WTC11 (cell line): Measurements from ENCODE around the gene DMPK. TPM values are rescaled to one million over a fixed set of nuclear protein-coding genes. Genes with fewer than 3 reads are reported as not detected.

Experiments
- ATAC-seq: fragments of 200-7000 bp; cut with Tn5 transposase; 2 replicates; pipeline ENCODE4 v1.10.0; 2021; ENCODE audit warnings: mild to moderate bottlenecking, moderate library complexity
- CTCF ChIA-PET: fragments of 300-600 bp; sonication (Branson Sonifier 250); formaldehyde crosslinking; loops from one replicate; lab custom pipeline; 2021; ENCODE audit warnings: antibody characterized with exemption; lab: Charles Lee
- POLR2A ChIA-PET: fragments of 350-600 bp; sonication (Branson Sonifier 250); formaldehyde crosslinking; loops from one replicate; lab custom pipeline; 2021; ENCODE audit warnings: antibody characterized with exemption; lab: Charles Lee
- DNase-seq: peaks from one replicate; pipeline ENCODE4 v3.0.0; 2021; ENCODE audit warnings: low spot score
- H3K27ac Mint-ChIP-seq: 2 replicates; pipeline ENCODE4 v1.8.0; 2021; ENCODE audit warnings: mixed read lengths
- H3K27me3 Mint-ChIP-seq: 2 replicates; pipeline ENCODE4 v1.8.0; 2021; ENCODE audit warnings: low read depth, mild to moderate bottlenecking, moderate library complexity, mixed read lengths
- H3K36me3 Mint-ChIP-seq: 2 replicates; pipeline ENCODE4 v1.8.0; 2021; ENCODE audit warnings: mixed read lengths
- H3K4me1 Mint-ChIP-seq: 2 replicates; pipeline ENCODE4 v1.8.0; 2022; ENCODE audit warnings: mixed read lengths
- H3K4me3 Mint-ChIP-seq: 2 replicates; pipeline ENCODE4 v1.8.0; 2021; ENCODE audit warnings: mild to moderate bottlenecking, moderate library complexity, mixed read lengths
- H3K9me3 Mint-ChIP-seq: 2 replicates; pipeline ENCODE4 v1.8.0; 2021; ENCODE audit warnings: mixed read lengths
- ELF4 ChIP-seq: sonication (generic); formaldehyde crosslinking; IDR thresholded peaks from 2 replicates; pipeline ENCODE4 v1.8.1; 2022; ENCODE audit warnings: low read depth, mild to moderate bottlenecking, moderate library complexity, missing genetic modification reagents
- GABPB1 ChIP-seq: sonication (generic); formaldehyde crosslinking; IDR thresholded peaks from 2 replicates; pipeline ENCODE4 v1.8.1; 2023; ENCODE audit warnings: mild to moderate bottlenecking, missing genetic modification reagents
- MXD4 ChIP-seq: fragments of 250-450 bp; sonication (Bioruptor Pico); IDR thresholded peaks from 2 replicates; pipeline ENCODE4 v1.8.0; 2021; ENCODE audit warnings: mild to moderate bottlenecking, moderate library complexity, borderline replicate concordance
- NR1H2 ChIP-seq: sonication (generic); formaldehyde crosslinking; IDR thresholded peaks from 2 replicates; pipeline ENCODE4 v1.9.0; 2021; ENCODE audit warnings: mild to moderate bottlenecking, moderate library complexity, missing genetic modification reagents
- NR3C1 ChIP-seq: sonication (generic); formaldehyde crosslinking; conservative IDR thresholded peaks from 2 replicates; pipeline ENCODE4 v1.8.1; 2023; ENCODE audit warnings: low read depth, mild to moderate bottlenecking, missing genetic modification reagents
- PRRX2 ChIP-seq: fragments of 250-450 bp; sonication (Bioruptor Pico); IDR thresholded peaks from 2 replicates; pipeline ENCODE4 v1.8.0; 2021; ENCODE audit warnings: mild to moderate bottlenecking
- SP1 ChIP-seq: sonication (generic); formaldehyde crosslinking; conservative IDR thresholded peaks from 2 replicates; pipeline ENCODE4 v1.8.1; 2022; ENCODE audit warnings: missing genetic modification reagents
- ZBTB21 ChIP-seq: sonication (generic); formaldehyde crosslinking; IDR thresholded peaks from 2 replicates; pipeline ENCODE4 v1.8.1; 2023; ENCODE audit warnings: mild to moderate bottlenecking, missing genetic modification reagents, borderline replicate concordance
- ZNF121 ChIP-seq: sonication (generic); formaldehyde crosslinking; IDR thresholded peaks from 2 replicates; pipeline ENCODE4 v1.8.0; 2023; ENCODE audit warnings: missing genetic modification reagents
- ZNF219 ChIP-seq: sonication (generic); formaldehyde crosslinking; IDR thresholded peaks from 2 replicates; pipeline ENCODE4 v1.8.0; 2023; ENCODE audit warnings: missing genetic modification reagents, mild to moderate bottlenecking, borderline replicate concordance
- ZNF423 ChIP-seq: fragments of 250-450 bp; sonication (Bioruptor Pico); IDR thresholded peaks from 2 replicates; pipeline ENCODE4 v2.1.2; 2022; ENCODE audit warnings: mild to moderate bottlenecking, moderate library complexity
- total RNA-seq: library from RNA; stranded (reverse); gene quantifications from 3 replicates; pipeline ENCODE4 v1.2.3, GENCODE V29; 2021
- TF ChIP-seq, protein P1 (sequence below): fragments of 250-450 bp; sonication (Bioruptor Pico); conservative IDR thresholded peaks from 2 replicates; pipeline ENCODE4 v1.9.0; 2021; ENCODE audit warnings: mild to moderate bottlenecking
- TF ChIP-seq, protein P2 (sequence below): fragments of 250-450 bp; sonication (Bioruptor Pico); IDR thresholded peaks from 2 replicates; pipeline ENCODE4 v1.9.0; 2021; ENCODE audit warnings: mild to moderate bottlenecking
- TF ChIP-seq, protein P3 (sequence below): sonication (generic); formaldehyde crosslinking; IDR thresholded peaks from 2 replicates; pipeline ENCODE4 v1.8.0; 2023; ENCODE audit warnings: mild to moderate bottlenecking, missing genetic modification reagents
- TF ChIP-seq, protein P4 (sequence below): sonication (generic); formaldehyde crosslinking; IDR thresholded peaks from 2 replicates; pipeline ENCODE4 v1.8.0; 2022; ENCODE audit warnings: mild to moderate bottlenecking, missing genetic modification reagents
- TF ChIP-seq, protein P5 (sequence below): sonication (generic); formaldehyde crosslinking; IDR thresholded peaks from 2 replicates; pipeline ENCODE4 v1.8.0; 2022; ENCODE audit warnings: mild to moderate bottlenecking, missing genetic modification reagents
- TF ChIP-seq, protein P6 (sequence below): sonication (generic); formaldehyde crosslinking; IDR thresholded peaks from 2 replicates; pipeline ENCODE4 v1.8.1; 2023; ENCODE audit warnings: mild to moderate bottlenecking, missing genetic modification reagents, moderate library complexity

Gene DMPK
- total RNA-seq, 1 experiment from 2014 or later: 42.7 TPM

DNA sequence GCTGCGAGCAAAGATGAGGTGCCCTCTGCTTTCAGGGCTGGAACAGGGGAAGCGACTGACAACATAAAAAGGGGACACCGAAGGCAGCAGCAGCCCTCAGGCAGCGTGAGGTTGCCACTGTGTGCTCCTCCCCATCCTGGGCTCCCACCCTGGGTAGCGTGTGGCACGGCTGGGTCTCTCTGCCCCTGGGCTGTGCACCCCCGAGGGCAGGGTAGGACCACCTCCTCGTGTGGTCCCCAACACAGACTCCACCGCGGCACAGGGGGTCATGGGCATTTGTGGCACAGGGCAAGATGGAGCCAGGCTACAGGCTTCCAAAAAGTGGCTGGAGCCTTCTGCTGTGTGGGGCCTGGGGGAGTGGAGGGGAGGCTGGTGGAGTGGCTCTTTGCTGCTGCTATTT is 39.3 kb upstream of the DMPK start:
- CTCF ChIA-PET: interaction anchor here (1.3 kb wide), 1 partner anchor 43 kb away, joined by 4 read pairs; the partner anchor contains the start of gene FOXA3
- no peak for ATAC-seq
- Mint-ChIP-seq H3K36me3 (peaks cover 45% of the 10 kb centered on the region), H3K27ac (peak overlapping the region; percentile 28; the same call in 1 of the 2 replicates), H3K4me1 (peaks cover 25% of the 10 kb centered on the region), H3K4me3 (no peak overlapping the region), H3K9me3 (no peaks in the 10 kb centered on the region), H3K27me3 (no peaks in the 10 kb centered on the region)
- TF ChIP-seq ELF4 (CRISPR knock-in tag) (no peak), PRRX2 (no peak), ZNF423 (CRISPR knock-in tag) (no peak), ZBTB21 (CRISPR knock-in tag) (no peak), MXD4 (CRISPR knock-in tag) (no peak), GABPB1 (CRISPR knock-in tag) (no peak), NR3C1 (CRISPR knock-in tag) (no peak), NR1H2 (CRISPR knock-in tag) (no peak), ZNF121 (no peak), SP1 (CRISPR knock-in tag) (no peak), ZNF219 (no peak)
- TF ChIP-seq, protein P1, sequence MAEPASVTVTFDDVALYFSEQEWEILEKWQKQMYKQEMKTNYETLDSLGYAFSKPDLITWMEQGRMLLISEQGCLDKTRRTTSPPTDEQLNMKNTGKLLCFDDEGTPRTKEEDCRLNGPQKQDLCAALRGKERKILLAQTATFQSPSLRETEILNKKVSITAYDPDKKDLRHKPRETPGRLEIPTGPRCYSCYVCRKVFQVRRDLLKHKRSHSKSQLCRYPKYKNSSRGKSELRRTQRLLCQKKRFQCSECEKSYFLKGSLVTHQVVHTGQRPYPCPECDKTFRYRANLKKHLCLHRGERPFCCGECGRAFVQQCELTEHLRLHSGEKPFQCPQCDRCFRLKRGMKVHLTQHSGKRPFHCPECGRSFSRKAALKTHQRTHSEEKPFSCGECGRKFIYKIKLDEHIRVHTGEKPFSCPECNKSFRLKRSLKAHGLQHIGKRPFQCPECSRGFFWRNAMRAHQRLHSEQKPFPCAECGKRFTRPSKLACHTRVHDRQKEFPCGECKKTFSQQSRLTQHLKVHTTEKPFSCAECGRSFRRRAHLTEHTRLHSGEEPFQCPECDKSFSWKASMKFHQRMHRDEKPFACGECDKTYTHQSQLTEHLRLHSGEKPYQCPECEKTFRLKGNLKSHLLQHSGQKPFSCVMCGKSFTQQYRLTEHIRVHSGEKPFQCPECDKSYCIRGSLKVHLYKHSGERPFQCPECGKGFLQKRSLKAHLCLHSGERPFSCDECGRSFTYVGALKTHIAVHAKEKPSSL (CRISPR knock-in tag): no peak
- TF ChIP-seq, protein P2, sequence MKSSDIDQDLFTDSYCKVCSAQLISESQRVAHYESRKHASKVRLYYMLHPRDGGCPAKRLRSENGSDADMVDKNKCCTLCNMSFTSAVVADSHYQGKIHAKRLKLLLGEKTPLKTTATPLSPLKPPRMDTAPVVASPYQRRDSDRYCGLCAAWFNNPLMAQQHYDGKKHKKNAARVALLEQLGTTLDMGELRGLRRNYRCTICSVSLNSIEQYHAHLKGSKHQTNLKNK: no peak
- TF ChIP-seq, protein P3, sequence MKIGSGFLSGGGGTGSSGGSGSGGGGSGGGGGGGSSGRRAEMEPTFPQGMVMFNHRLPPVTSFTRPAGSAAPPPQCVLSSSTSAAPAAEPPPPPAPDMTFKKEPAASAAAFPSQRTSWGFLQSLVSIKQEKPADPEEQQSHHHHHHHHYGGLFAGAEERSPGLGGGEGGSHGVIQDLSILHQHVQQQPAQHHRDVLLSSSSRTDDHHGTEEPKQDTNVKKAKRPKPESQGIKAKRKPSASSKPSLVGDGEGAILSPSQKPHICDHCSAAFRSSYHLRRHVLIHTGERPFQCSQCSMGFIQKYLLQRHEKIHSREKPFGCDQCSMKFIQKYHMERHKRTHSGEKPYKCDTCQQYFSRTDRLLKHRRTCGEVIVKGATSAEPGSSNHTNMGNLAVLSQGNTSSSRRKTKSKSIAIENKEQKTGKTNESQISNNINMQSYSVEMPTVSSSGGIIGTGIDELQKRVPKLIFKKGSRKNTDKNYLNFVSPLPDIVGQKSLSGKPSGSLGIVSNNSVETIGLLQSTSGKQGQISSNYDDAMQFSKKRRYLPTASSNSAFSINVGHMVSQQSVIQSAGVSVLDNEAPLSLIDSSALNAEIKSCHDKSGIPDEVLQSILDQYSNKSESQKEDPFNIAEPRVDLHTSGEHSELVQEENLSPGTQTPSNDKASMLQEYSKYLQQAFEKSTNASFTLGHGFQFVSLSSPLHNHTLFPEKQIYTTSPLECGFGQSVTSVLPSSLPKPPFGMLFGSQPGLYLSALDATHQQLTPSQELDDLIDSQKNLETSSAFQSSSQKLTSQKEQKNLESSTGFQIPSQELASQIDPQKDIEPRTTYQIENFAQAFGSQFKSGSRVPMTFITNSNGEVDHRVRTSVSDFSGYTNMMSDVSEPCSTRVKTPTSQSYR (CRISPR knock-in tag): no peak
- TF ChIP-seq, protein P4, sequence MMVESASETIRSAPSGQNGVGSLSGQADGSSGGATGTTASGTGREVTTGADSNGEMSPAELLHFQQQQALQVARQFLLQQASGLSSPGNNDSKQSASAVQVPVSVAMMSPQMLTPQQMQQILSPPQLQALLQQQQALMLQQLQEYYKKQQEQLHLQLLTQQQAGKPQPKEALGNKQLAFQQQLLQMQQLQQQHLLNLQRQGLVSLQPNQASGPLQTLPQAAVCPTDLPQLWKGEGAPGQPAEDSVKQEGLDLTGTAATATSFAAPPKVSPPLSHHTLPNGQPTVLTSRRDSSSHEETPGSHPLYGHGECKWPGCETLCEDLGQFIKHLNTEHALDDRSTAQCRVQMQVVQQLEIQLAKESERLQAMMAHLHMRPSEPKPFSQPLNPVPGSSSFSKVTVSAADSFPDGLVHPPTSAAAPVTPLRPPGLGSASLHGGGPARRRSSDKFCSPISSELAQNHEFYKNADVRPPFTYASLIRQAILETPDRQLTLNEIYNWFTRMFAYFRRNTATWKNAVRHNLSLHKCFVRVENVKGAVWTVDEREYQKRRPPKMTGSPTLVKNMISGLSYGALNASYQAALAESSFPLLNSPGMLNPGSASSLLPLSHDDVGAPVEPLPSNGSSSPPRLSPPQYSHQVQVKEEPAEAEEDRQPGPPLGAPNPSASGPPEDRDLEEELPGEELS (CRISPR knock-in tag): no peak
- TF ChIP-seq, protein P5, sequence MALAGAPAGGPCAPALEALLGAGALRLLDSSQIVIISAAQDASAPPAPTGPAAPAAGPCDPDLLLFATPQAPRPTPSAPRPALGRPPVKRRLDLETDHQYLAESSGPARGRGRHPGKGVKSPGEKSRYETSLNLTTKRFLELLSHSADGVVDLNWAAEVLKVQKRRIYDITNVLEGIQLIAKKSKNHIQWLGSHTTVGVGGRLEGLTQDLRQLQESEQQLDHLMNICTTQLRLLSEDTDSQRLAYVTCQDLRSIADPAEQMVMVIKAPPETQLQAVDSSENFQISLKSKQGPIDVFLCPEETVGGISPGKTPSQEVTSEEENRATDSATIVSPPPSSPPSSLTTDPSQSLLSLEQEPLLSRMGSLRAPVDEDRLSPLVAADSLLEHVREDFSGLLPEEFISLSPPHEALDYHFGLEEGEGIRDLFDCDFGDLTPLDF (CRISPR knock-in tag): no peak
- TF ChIP-seq, protein P6, sequence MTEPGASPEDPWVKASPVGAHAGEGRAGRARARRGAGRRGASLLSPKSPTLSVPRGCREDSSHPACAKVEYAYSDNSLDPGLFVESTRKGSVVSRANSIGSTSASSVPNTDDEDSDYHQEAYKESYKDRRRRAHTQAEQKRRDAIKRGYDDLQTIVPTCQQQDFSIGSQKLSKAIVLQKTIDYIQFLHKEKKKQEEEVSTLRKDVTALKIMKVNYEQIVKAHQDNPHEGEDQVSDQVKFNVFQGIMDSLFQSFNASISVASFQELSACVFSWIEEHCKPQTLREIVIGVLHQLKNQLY (CRISPR knock-in tag): no peak
- POLR2A ChIA-PET: no interaction called here
- DNase-seq: no peak
